PC-9 (cell line): ENCODE results near the gene TMEM108. TPM values are rescaled to one million over a fixed set of nuclear protein-coding genes. Genes with fewer than 3 reads are reported as not detected.

Experiments used
- BruUV-seq: library from RNA; stranded (reverse); fragments of 400-500 nt; replicated peaks from 2 replicates; lab custom pipeline; 2021; lab: Mats Ljungman, UMichigan
- CTCF ChIA-PET: fragments of 300-600 bp; sonication (Branson Sonifier 250); formaldehyde crosslinking; loops from one replicate; lab custom pipeline; 2022; ENCODE audit warnings: antibody characterized with exemption; lab: Charles Lee
- POLR2A ChIA-PET: fragments of 300-600 bp; sonication (Branson Sonifier 250); formaldehyde crosslinking; loops from one replicate; lab custom pipeline; 2022; ENCODE audit warnings: antibody characterized with exemption; ENCODE audit not compliant: unreplicated experiment; lab: Charles Lee
- DNase-seq, 2 experiments: peaks; one replicate each; pipeline versions ENCODE4 v3.0.0 to v3.0.0-alpha.2; 2015 to 2022; ENCODE audit warnings: mixed read lengths in 1 of 2
- H2AFZ ChIP-seq: fragments of 200-600 bp; sonication (generic); 2 replicates; pipeline ENCODE4 v1.8.1; 2017; ENCODE audit warnings: antibody characterized with exemption
- H3F3A ChIP-seq: fragments of 200-600 bp; sonication (generic); 2 replicates; pipeline ENCODE4 v1.8.1; 2017; ENCODE audit warnings: antibody characterized with exemption, mild to moderate bottlenecking, low read depth; ENCODE audit not compliant: insufficient read depth
- H3K27ac ChIP-seq: fragments of 200-600 bp; sonication (generic); 2 replicates; pipeline ENCODE4 v1.6.1; 2016; ENCODE audit warnings: mixed run types
- H3K27me3 ChIP-seq: fragments of 200-600 bp; sonication (generic); 2 replicates; pipeline ENCODE4 v1.6.1; 2016; ENCODE audit warnings: low read depth, mixed run types; ENCODE audit not compliant: insufficient read depth
- H3K36me3 ChIP-seq: fragments of 200-600 bp; sonication (generic); 2 replicates; pipeline ENCODE4 v1.6.1; 2016; ENCODE audit warnings: low read depth, mixed run types
- H3K4me1 ChIP-seq: fragments of 200-600 bp; sonication (generic); replicated peaks from 2 replicates; pipeline ENCODE4 v1.6.1; 2016; ENCODE audit warnings: mixed run types; ENCODE audit not compliant: insufficient read depth
- H3K4me2 ChIP-seq: fragments of 200-600 bp; sonication (generic); 2 replicates; pipeline ENCODE4 v1.6.1; 2017; ENCODE audit warnings: mixed run types
- H3K4me3 ChIP-seq: fragments of 200-600 bp; sonication (generic); 2 replicates; pipeline ENCODE4 v1.6.1; 2016; ENCODE audit warnings: mixed run types
- H3K79me2 ChIP-seq: fragments of 200-600 bp; sonication (generic); 2 replicates; pipeline ENCODE4 v1.6.1; 2017; ENCODE audit warnings: low read depth, mixed run types
- H3K9me2 ChIP-seq: fragments of 200-600 bp; sonication (generic); 2 replicates; pipeline ENCODE4 v1.8.1; 2017; ENCODE audit warnings: mild to moderate bottlenecking; ENCODE audit not compliant: insufficient read depth
- H3K9me3 ChIP-seq: fragments of 200-600 bp; sonication (generic); 2 replicates; pipeline ENCODE4 v1.8.1; 2016; ENCODE audit warnings: low read depth; ENCODE audit not compliant: insufficient read depth
- H4K20me1 ChIP-seq: fragments of 200-600 bp; sonication (generic); 2 replicates; pipeline ENCODE4 v1.8.1; 2017; ENCODE audit not compliant: insufficient read depth
- CTCF ChIP-seq: fragments of 200-600 bp; sonication (generic); conservative IDR thresholded peaks from 2 replicates; pipeline ENCODE4 v1.6.1; 2017; ENCODE audit warnings: mixed run types, antibody characterized with exemption, mild to moderate bottlenecking, moderate library complexity
- EZH2 ChIP-seq: fragments of 200-600 bp; sonication (generic); IDR thresholded peaks from 2 replicates; pipeline ENCODE4 v1.8.0; 2017; ENCODE audit warnings: antibody characterized with exemption, low read depth
- intact Hi-C: fragments of 100-400 bp; cut with micrococcal nuclease; formaldehyde crosslinking; loops from one replicate; pipeline ENCODE4 v1.10.0; 2022; ENCODE audit not compliant: unreplicated experiment
- total RNA-seq: library from RNA; stranded (reverse); gene quantifications from 2 replicates; pipeline ENCODE4 v1.2.3, GENCODE V29; 2021

The TMEM108 gene
- total RNA-seq, 1 experiment from 2014 or later, result not detected

- Histone ChIP-seq H3K27me3 (peaks cover 41% of the 10 kb centered on the region), H3F3A (no peaks in the 10 kb centered on the region), H4K20me1 (no peaks in the 10 kb centered on the region), H3K79me2 (no peaks in the 10 kb centered on the region), H3K4me2 (no peak overlapping the region), H2AFZ (no peak overlapping the region), H3K27ac (no peak overlapping the region), H3K4me3 (no peak overlapping the region), H3K9me2 (no peaks in the 10 kb centered on the region), H3K4me1 (no peaks in the 10 kb centered on the region), H3K9me3 (no peaks in the 10 kb centered on the region), H3K36me3 (no peaks in the 10 kb centered on the region)
- intact Hi-C loops, result loop anchor here (1.0 kb wide), 1 partner anchor 336 kb away; no protein-coding TSS in a partner anchor
- no TSS peak for BruUV-seq
- no peak for DNase-seq
- no peak for TF ChIP-seq EZH2
- no peak for TF ChIP-seq CTCF
- ChIA-PET CTCF (no interaction called here), POLR2A (no interaction called here)
Measured at GRCh38 chr3:133376810-133377209, 338.6 kb downstream of the TMEM108 start.

GRCh38 chr3:133377396-133377795, 339.2 kb downstream of the TMEM108 start:
- Histone ChIP-seq H3K79me2 (no peaks in the 10 kb centered on the region), H3K4me3 (no peak overlapping the region), H2AFZ (no peak overlapping the region), H3K27ac (no peak overlapping the region), H3K4me1 (0 out of 2 replicates have a peak, but pooled peaks cover 2% of the 10 kb centered on the region), H3K9me2 (no peaks in the 10 kb centered on the region), H4K20me1 (no peaks in the 10 kb centered on the region), H3K4me2 (no peak overlapping the region), H3K36me3 (no peaks in the 10 kb centered on the region), H3K9me3 (no peaks in the 10 kb centered on the region), H3K27me3 (peaks cover 47% of the 10 kb centered on the region), H3F3A (no peaks in the 10 kb centered on the region)
- CTCF ChIA-PET, result no interaction called here
- intact Hi-C loops, result loop anchor here (1.0 kb wide), 1 partner anchor 336 kb away; no protein-coding TSS in a partner anchor
- POLR2A ChIA-PET, result no interaction called here
- no TSS peak for BruUV-seq
- no peak for DNase-seq
- TF ChIP-seq CTCF (peak; percentile 46; the same call in 1 of the 2 replicates), EZH2 (no peak)

DNA sequence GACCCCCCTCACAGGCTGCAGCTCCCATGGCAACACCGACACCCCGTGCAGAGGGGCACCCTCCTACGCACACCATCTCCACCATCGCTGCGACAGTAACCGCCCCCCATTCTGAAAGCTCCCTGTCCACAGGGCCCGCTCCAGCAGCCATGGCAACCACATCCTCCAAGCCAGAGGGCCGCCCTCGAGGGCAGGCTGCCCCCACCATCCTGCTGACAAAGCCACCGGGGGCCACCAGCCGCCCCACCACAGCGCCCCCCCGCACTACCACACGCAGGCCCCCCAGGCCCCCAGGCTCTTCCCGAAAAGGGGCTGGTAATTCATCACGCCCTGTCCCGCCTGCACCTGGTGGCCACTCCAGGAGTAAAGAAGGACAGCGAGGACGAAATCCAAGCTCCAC, 341.7 kb downstream of the TMEM108 start:
- Histone ChIP-seq H3K36me3 (no peaks in the 10 kb centered on the region), H3K27me3 (peaks cover 44% of the 10 kb centered on the region), H2AFZ (no peak overlapping the region), H3K79me2 (no peaks in the 10 kb centered on the region), H3K4me2 (no peak overlapping the region), H3K4me3 (no peak overlapping the region), H4K20me1 (no peaks in the 10 kb centered on the region), H3F3A (peaks cover 11% of the 10 kb centered on the region; the same call in 1 of the 2 replicates), H3K27ac (no peak overlapping the region), H3K9me2 (no peaks in the 10 kb centered on the region), H3K9me3 (no peaks in the 10 kb centered on the region), H3K4me1 (peaks cover 8% of the 10 kb centered on the region)
- intact Hi-C loops, result loop anchor here (5.0 to 10.0 kb wide), 2 partner anchors 843 to 1125 kb away; no protein-coding TSS in a partner anchor
- ChIA-PET CTCF (interaction anchor here (0.5 kb wide), 1 partner anchor 211 kb away, joined by 3 read pairs; no protein-coding TSS in a partner anchor), POLR2A (no interaction called here)
- no TSS peak for BruUV-seq
- DNase-seq, result no peak
- no peak for TF ChIP-seq EZH2
- TF ChIP-seq CTCF, result no peak
